SK-N-SH treated with all-trans-retinoic acid at 6 μM for 48 hours (cell line): ENCODE results near the gene DCT.

Experiments used
- CREB5 ChIP-seq: fragments of 250-450 bp; sonication (Bioruptor Pico); IDR thresholded peaks from 2 replicates; pipeline ENCODE4 v1.5.1; 2020; ENCODE audit warnings: low read depth, mild to moderate bottlenecking, moderate library complexity
- ESRRG ChIP-seq: fragments of 250-450 bp; sonication (Bioruptor Pico); IDR thresholded peaks from 2 replicates; pipeline ENCODE4 v1.6.1; 2021; ENCODE audit warnings: mild to moderate bottlenecking
- OSR1 ChIP-seq: fragments of 250-450 bp; sonication (Bioruptor Pico); IDR thresholded peaks from 2 replicates; pipeline ENCODE4 v1.8.0; 2022; ENCODE audit warnings: moderate library complexity, mild to moderate bottlenecking, inconsistent platforms
- PATZ1 ChIP-seq: fragments of 250-450 bp; sonication (Bioruptor Pico); IDR thresholded peaks from 2 replicates; pipeline ENCODE4 v1.8.0; 2020; ENCODE audit warnings: mild to moderate bottlenecking, moderate library complexity, borderline replicate concordance
- POU6F1 ChIP-seq: fragments of 250-450 bp; sonication (Bioruptor Pico); IDR thresholded peaks from 2 replicates; pipeline ENCODE4 v1.8.0; 2021; ENCODE audit warnings: low read depth, mild to moderate bottlenecking, moderate library complexity, borderline replicate concordance
- RARB ChIP-seq: fragments of 250-450 bp; sonication (Bioruptor Pico); IDR thresholded peaks from 2 replicates; pipeline ENCODE4 v1.8.0; 2021; ENCODE audit warnings: mild to moderate bottlenecking, moderate library complexity
- TOX ChIP-seq: fragments of 250-450 bp; sonication (Bioruptor Pico); IDR thresholded peaks from 2 replicates; pipeline ENCODE4 v1.8.0; 2021; ENCODE audit warnings: mild to moderate bottlenecking, moderate library complexity, borderline replicate concordance
- ZC3H10 ChIP-seq: fragments of 250-450 bp; sonication (Bioruptor Pico); IDR thresholded peaks from 2 replicates; pipeline ENCODE4 v1.5.1; 2021; ENCODE audit warnings: mild to moderate bottlenecking, moderate library complexity
- ZFP3 ChIP-seq: fragments of 250-450 bp; sonication (Bioruptor Pico); IDR thresholded peaks from 2 replicates; pipeline ENCODE4 v1.5.0; 2020; ENCODE audit warnings: mild to moderate bottlenecking, moderate library complexity
- ZFP30 ChIP-seq: fragments of 450-650 bp; formaldehyde crosslinking; IDR thresholded peaks from 2 replicates; pipeline ENCODE4 v1.5.0; 2022; ENCODE audit warnings: mild to moderate bottlenecking, moderate library complexity
- ZNF8 ChIP-seq: fragments of 450-650 bp; formaldehyde crosslinking; IDR thresholded peaks from 2 replicates; pipeline ENCODE4 v1.5.0; 2020; ENCODE audit warnings: mild to moderate bottlenecking, moderate library complexity

- TF ChIP-seq ZFP30 (CRISPR knock-in tag) (no peak), CREB5 (no peak), POU6F1 (CRISPR knock-in tag) (no peak), RARB (no peak), PATZ1 (no peak), ZFP3 (CRISPR knock-in tag) (no peak), TOX (CRISPR knock-in tag) (no peak), ZC3H10 (CRISPR knock-in tag) (no peak), ZNF8 (CRISPR knock-in tag) (no peak), ESRRG (CRISPR knock-in tag) (no peak), OSR1 (no peak)
Observed at GRCh38 chr13:94478913-94479312, 569 bp downstream of the DCT start.
